Fibroblast of villous mesenchyme (primary cell): ENCODE data around the gene KCP. TPM values are rescaled to one million over a fixed set of nuclear protein-coding genes. Genes with fewer than 3 reads are reported as not detected.
A peak's percentile ranks its signal among the peaks of the same experiment; 100 is the strongest.

Experiments used
- DNase-seq: peaks from one replicate; pipeline ENCODE4 v3.0.0-alpha.2; 2010; ENCODE audit warnings: low read depth
- H3K4me3 ChIP-seq: 2 replicates; pipeline ENCODE4 v1.5.1; 2011; ENCODE audit warnings: low read depth, mild to moderate bottlenecking, low read length
- total RNA-seq: library from RNA; depleted of rRNA; stranded (reverse); fragments of >200 nt; gene quantifications from 2 replicates; pipeline ENCODE4 v1.2.3, GENCODE V29; 2012
- TF ChIP-seq, protein P1 (sequence below): IDR thresholded peaks from 2 replicates; pipeline ENCODE4 v1.5.1; 2012; ENCODE audit warnings: low read depth, mild to moderate bottlenecking, low read length; ENCODE audit not compliant: insufficient read depth

The KCP gene
- total RNA-seq, 1 donor = not detected

DNA sequence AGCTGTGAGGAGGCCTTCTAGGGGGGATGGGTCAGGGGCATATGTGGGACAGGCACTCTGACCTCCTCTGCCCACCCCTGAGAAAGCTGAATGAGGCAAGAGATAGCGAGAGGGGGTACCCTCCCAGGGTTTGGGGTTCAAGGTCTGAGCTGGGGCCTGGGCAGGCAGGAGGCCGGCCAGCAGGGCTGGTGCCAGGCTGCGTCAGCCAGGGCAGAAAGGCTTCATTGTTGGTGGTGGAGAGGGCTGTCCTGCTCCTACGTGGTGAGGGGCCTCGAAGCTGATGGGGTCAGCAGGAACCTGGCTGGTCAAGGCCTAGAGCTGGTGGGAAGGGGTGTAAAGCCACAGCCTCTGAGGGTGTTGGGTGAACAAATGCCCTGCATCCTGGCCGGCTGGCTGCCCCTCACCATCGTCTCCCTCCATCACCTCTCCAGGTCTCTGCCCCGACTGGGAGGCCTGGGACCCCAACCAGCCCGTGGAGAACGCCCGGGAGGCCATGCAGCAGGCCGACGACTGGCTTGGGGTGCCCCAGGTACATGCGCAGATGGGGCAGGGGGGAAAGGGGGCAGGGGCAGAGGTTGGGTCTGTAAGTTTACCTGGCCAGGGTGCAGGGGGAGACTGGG is 73.7 kb downstream of the KCP start:
- DNase-seq = no peak
- TF ChIP-seq, protein P1, sequence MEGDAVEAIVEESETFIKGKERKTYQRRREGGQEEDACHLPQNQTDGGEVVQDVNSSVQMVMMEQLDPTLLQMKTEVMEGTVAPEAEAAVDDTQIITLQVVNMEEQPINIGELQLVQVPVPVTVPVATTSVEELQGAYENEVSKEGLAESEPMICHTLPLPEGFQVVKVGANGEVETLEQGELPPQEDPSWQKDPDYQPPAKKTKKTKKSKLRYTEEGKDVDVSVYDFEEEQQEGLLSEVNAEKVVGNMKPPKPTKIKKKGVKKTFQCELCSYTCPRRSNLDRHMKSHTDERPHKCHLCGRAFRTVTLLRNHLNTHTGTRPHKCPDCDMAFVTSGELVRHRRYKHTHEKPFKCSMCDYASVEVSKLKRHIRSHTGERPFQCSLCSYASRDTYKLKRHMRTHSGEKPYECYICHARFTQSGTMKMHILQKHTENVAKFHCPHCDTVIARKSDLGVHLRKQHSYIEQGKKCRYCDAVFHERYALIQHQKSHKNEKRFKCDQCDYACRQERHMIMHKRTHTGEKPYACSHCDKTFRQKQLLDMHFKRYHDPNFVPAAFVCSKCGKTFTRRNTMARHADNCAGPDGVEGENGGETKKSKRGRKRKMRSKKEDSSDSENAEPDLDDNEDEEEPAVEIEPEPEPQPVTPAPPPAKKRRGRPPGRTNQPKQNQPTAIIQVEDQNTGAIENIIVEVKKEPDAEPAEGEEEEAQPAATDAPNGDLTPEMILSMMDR = no peak
- H3K4me3 ChIP-seq = no peak overlapping the region

DNA sequence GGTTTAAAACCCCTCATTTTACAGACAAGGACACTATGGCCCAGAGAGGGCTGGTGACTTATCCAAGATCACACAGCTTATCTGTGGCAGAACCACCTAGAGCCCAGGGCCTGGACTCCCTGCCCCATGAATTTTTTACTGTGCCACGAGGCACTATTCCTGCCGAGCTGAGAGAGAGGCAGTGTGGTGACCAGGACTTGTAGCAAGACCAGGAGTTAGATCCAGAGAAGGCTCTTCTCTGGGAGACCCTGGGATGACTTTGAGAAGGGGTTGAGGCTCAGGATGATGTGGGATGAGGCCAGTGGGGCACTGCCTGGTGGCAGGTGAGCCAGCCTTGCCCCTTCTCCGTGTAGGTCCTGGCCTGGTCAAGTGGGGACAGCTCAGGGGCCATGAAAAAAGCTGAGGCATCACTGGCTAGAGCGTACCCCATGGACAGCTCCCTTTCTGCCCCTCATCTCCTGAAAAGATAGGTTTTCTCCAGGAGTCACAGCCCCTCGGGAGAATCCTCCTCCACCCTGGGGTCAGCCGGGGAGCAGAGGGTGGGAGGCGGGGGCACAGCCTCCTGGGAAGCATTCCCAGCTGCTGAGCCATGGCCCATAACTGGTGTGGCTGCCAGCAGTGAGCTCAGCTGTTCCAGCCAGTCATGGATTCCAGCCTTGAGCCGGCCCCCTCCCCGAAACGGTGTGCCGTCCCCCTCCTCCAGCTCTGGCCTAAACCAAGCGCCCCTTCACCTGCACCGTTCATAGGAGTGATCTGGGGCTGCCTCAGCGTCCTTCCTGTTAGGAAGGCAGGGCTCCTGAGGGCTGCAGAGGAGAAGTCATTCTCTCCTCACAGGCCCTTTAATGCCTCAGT is 74.5 kb downstream of the KCP start:
- TF ChIP-seq, protein P1 = no peak
- DNase-seq = no peak
- H3K4me3 ChIP-seq = no peak overlapping the region

DNA sequence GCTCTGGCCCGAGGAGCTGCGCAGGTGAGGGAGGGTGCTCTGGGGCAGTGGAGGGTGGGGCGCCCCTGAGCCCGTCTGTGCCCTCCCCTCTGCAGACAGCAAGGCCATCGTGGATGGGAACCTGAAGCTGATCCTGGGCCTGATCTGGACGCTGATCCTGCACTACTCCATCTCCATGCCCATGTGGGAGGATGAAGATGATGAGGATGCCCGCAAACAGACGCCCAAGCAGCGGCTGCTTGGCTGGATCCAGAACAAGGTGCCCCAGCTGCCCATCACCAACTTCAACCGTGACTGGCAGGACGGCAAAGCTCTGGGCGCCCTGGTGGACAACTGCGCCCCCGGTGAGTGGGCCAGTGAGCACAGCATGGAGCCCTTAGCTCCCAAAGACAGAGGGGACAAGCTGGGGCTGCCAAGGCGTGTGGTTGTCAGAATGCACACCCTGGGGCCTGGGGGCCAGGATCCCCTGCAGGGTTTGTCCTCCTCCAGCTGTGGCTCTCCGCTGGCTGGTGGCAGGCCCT is 75.2 kb downstream of the KCP start:
- DNase-seq = no peak
- TF ChIP-seq, protein P1 = no peak
- no peak overlapping the region for H3K4me3 ChIP-seq

DNA sequence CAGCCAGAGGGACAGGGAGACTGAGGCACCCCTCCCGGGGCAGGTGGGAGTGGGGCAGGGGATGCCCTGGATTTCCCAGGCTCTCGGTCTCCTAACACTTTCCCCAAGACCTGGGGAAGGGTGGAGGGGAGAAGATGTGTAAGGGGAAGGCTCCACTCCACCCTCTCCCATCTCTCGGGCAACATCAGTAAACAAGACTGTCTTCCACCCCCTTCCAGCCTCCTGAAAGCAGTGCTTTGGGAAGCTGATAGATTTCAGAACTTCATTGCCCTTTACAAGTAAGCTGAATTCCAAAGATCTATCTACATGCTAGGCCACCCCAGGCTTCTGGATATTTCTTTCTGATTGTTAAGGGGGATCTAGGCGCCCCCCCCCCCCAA is 76.6 kb downstream of the KCP start:
- no peak overlapping the region for H3K4me3 ChIP-seq
- DNase-seq = peak; percentile 34
- TF ChIP-seq, protein P1 = no peak

DNA sequence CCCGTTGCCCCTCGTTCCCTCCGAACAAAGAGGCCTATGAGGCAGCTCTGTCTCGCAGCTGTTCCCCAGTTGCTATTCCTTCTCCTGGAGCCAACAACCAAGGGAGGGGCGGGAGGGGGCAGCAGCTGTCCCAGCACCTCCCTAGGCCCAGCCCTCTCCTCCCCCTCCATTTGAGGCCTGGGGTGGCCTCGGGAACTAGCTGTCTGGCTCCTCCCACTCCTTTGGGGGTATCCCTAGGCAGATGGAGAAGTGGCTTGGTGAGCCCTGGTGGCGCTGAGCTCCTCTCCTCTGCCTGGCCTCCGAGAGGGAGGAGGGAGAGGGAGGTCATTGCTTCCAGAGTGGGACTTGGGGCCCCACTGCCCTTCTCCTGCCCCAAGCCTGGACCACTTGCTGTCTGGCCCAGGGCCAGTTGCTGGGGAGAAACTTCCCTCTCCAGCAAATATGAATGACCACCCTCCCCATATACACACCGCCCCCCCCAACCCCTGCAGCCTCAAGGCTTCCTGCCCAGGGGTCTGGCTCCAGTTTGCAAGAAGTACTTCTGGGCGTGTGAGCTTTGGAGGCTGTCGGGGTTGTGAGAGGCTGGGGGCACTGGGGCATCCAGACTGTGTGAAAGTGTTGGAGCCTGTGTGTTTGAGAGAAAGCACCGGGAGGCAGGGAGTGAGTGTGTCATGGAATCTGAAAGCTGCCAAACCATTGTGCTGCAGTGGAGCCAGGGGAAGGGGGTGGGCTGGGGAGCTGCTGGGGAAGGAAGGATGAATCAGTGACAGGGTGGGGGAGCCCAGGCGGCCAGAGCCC is 77.2 kb downstream of the KCP start:
- peak; percentile 60 for DNase-seq
- TF ChIP-seq, protein P1 = no peak
- H3K4me3 ChIP-seq = peak overlapping the region; percentile 78

DNA sequence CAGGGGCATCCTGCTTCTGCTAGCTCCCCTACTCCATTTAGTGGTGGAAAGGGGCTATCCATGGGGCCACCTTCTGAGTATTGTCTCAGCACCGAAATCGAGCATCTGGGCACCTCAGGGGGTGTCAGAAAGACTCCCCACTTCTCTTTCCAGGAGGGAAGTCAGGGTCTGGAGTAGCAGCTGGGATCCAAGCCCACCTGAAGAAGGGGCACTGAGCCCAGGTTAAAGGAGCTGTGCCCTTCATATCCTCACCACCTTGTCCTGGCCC is 77.7 kb downstream of the KCP start:
- TF ChIP-seq, protein P1 = no peak
- H3K4me3 ChIP-seq = peak overlapping the region; percentile 78
- no peak for DNase-seq
